Measurements from ENCODE around the gene STPG3. TPM values are rescaled to one million over a fixed set of nuclear protein-coding genes. Genes with fewer than 3 reads are reported as not detected.
A peak's percentile ranks its signal among the peaks of the same experiment; 100 is the strongest.

Gene STPG3
- total and polyA plus RNA-seq, 9 of the 15 experiments (the other 6 are each of a cell fraction or from before 2014, with no cell fraction given): not detected

- TF ChIP-seq MIER1 (IDR thresholded peaks at IDR 0.05; ENCODE audit: low read depth) (no peak), ZNF639 (CRISPR knock-in tag; conservative IDR thresholded peaks at IDR 0.05 in 1 of 2, IDR thresholded peaks at IDR 0.05 in 1 of 2) (no peak), SETDB1 (IDR thresholded peaks at IDR 0.05; ENCODE audit: low read length) (no peak), CHCHD3 (CRISPR knock-in tag; IDR thresholded peaks at IDR 0.05) (no peak), ZFP36 (IDR thresholded peaks at IDR 0.05; ENCODE audit: low read depth, low read length, partially characterized antibody) (no peak), ZNF699 (CRISPR knock-in tag; IDR thresholded peaks at IDR 0.05; ENCODE audit: insufficient replicate concordance) (no peak), ZBED1 (IDR thresholded peaks at IDR 0.05) (no peak), NFIC (IDR thresholded peaks at IDR 0.05) (peak; percentile 95), SMAD1 (IDR thresholded peaks at IDR 0.05; ENCODE audit: low read depth, low read length, partially characterized antibody) (no peak), XRCC4 (IDR thresholded peaks at IDR 0.05; ENCODE audit: extremely low read depth, insufficient read depth, insufficient read length) (no peak), ZBTB33 (CRISPR knock-in tag; IDR thresholded peaks at IDR 0.05) (no peak), GATA2 (CRISPR knock-in tag; IDR thresholded peaks at IDR 0.05) (no peak), NR3C1 (CRISPR knock-in tag; IDR thresholded peaks at IDR 0.05) (no peak), NELFE (IDR thresholded peaks at IDR 0.05; ENCODE audit: insufficient read depth, insufficient read length) (no peak), ARNT (IDR thresholded peaks at IDR 0.05) (no peak), TOE1 (IDR thresholded peaks at IDR 0.05; ENCODE audit: borderline replicate concordance) (no peak), TOE1 (CRISPR knock-in tag; IDR thresholded peaks at IDR 0.05; ENCODE audit: borderline replicate concordance, low read depth) (no peak), RBM14 (IDR thresholded peaks at IDR 0.05; ENCODE audit: borderline replicate concordance, insufficient read depth, low read depth, low read length) (no peak), MTA1 (IDR thresholded peaks at IDR 0.05; ENCODE audit: borderline replicate concordance) (no peak; the same call in 1 of the 2 replicates), ZFP30 (CRISPR knock-in tag; IDR thresholded peaks at IDR 0.05; ENCODE audit: borderline replicate concordance) (no peak), FOXK1 (CRISPR knock-in tag; IDR thresholded peaks at IDR 0.05; ENCODE audit: borderline replicate concordance) (no peak), POLR2B (IDR thresholded peaks at IDR 0.05; ENCODE audit: low read depth, partially characterized antibody) (no peak), CSDE1 (IDR thresholded peaks at IDR 0.05) (no peak), KLF1 (tag; IDR thresholded peaks at IDR 0.05) (no peak), SAP30 (IDR thresholded peaks at IDR 0.05; ENCODE audit: borderline replicate concordance, insufficient read depth, low read depth, low read length, poor library complexity, severe bottlenecking) (no peak)
These were observed 25.6 kb downstream of the STPG3 start (continued) for GRCh38 chr9:137276473-137277328.
